Keratinocyte (primary cell): ENCODE results near the gene TYW1B. TPM values are rescaled to one million over a fixed set of nuclear protein-coding genes. Genes with fewer than 3 reads are reported as not detected.
"Not testable (repeated sequence)": the region's sequence is repeated elsewhere in the genome, so short reads cannot be mapped to it uniquely, and the experiment has no call there.

Experiments
- DNase-seq: peaks from one replicate; pipeline ENCODE4 v3.0.0-alpha.2; 2011; ENCODE audit warnings: low read depth, missing footprints, low spot score
- FAIRE-seq: peaks from 2 replicates; lab custom pipeline; 2011; peaks lifted over from hg19 to GRCh38; lab: Jason Lieb, UNC
- H2AFZ ChIP-seq: 2 replicates; pipeline ENCODE4 v1.6.0; 2012; ENCODE audit warnings: low read length, control low read depth, inconsistent platforms; ENCODE audit not compliant: control insufficient read depth
- H3K27ac ChIP-seq: 2 replicates; pipeline ENCODE4 v1.5.1; 2011; ENCODE audit warnings: low read length; ENCODE audit not compliant: control insufficient read depth, insufficient read depth
- H3K27me3 ChIP-seq: 3 replicates; pipeline ENCODE4 v1.6.0; 2011; ENCODE audit warnings: low read length; ENCODE audit not compliant: control insufficient read depth, insufficient read depth; ENCODE audit errors: extremely low read depth
- H3K36me3 ChIP-seq, 2 experiments: 2 replicates in 1 of 2; 3 replicates in 1 of 2; pipeline ENCODE4 v1.5.1; 2011; ENCODE audit warnings: low read length in 2 of 2, mild to moderate bottlenecking in 1 of 2; ENCODE audit not compliant: control insufficient read depth in 2 of 2, insufficient read depth in 2 of 2; ENCODE audit errors: extremely low read depth in 1 of 2
- H3K4me1 ChIP-seq: 3 replicates; pipeline ENCODE4 v1.5.1; 2011; ENCODE audit warnings: low read length; ENCODE audit not compliant: control insufficient read depth, insufficient read depth; ENCODE audit errors: extremely low read depth
- H3K4me2 ChIP-seq: 3 replicates; pipeline ENCODE4 v1.6.0; 2011; ENCODE audit warnings: low read depth, low read length; ENCODE audit not compliant: control insufficient read depth, insufficient read depth; ENCODE audit errors: extremely low read depth
- H3K4me3 ChIP-seq, 3 experiments: fragments of 200-600 bp in 1 of 3; sonication (generic) in 1 of 3; 2 replicates in 2 of 3; 3 replicates in 1 of 3; pipeline ENCODE4 v1.5.1; 2011 to 2016; ENCODE audit warnings: low read length in 3 of 3, mild to moderate bottlenecking in 3 of 3, control low read depth in 2 of 3, inconsistent platforms in 1 of 3, low read depth in 1 of 3, mixed read lengths in 1 of 3, mixed run types in 1 of 3, moderate library complexity in 1 of 3; ENCODE audit not compliant: control insufficient read depth in 2 of 3, insufficient read depth in 2 of 3; ENCODE audit errors: extremely low read depth in 1 of 3
- H3K79me2 ChIP-seq: 2 replicates; pipeline ENCODE4 v1.6.0; 2012; ENCODE audit warnings: low read length; ENCODE audit not compliant: control insufficient read depth, insufficient read depth
- H3K9ac ChIP-seq: 3 replicates; pipeline ENCODE4 v1.6.0; 2011; ENCODE audit warnings: low read length; ENCODE audit not compliant: control insufficient read depth, insufficient read depth; ENCODE audit errors: extremely low read depth
- H3K9me1 ChIP-seq: 3 replicates; pipeline ENCODE4 v1.6.0; 2011; ENCODE audit warnings: low read length; ENCODE audit not compliant: control insufficient read depth, insufficient read depth; ENCODE audit errors: extremely low read depth
- H3K9me3 ChIP-seq: 2 replicates; pipeline ENCODE4 v1.5.1; 2012; ENCODE audit warnings: low read depth, low read length; ENCODE audit not compliant: control insufficient read depth
- H4K20me1 ChIP-seq: 3 replicates; pipeline ENCODE4 v1.6.0; 2011; ENCODE audit warnings: low read length; ENCODE audit not compliant: control insufficient read depth, insufficient read depth; ENCODE audit errors: extremely low read depth
- CTCF ChIP-seq, 3 experiments: IDR thresholded peaks in 1 of 3; conservative IDR thresholded peaks in 1 of 3; optimal IDR thresholded peaks in 1 of 3; 2 replicates in 2 of 3; 3 replicates in 1 of 3; pipeline versions ENCODE3 to v1.5.1; 2011; ENCODE audit warnings: low read length in 3 of 3, mild to moderate bottlenecking in 3 of 3, moderate library complexity in 2 of 3, control low read depth in 1 of 3, inconsistent platforms in 1 of 3; ENCODE audit not compliant: insufficient read depth in 2 of 3; ENCODE audit errors: extremely low read depth in 1 of 3
- EZH2 ChIP-seq: IDR thresholded peaks from one replicate; pipeline ENCODE4 v1.6.1; 2012; ENCODE audit warnings: inconsistent platforms, mild to moderate bottlenecking, low read length, moderate library complexity
- dilution Hi-C: fragments of 300-500 bp; cut with MboI; formaldehyde crosslinking; loops from one replicate; pipeline ENCODE4 v1.7.0; 2020; ENCODE audit warnings: low sequenced_read_pairs; ENCODE audit not compliant: extremely low pct_ligation_motif_present
- polyA plus RNA-seq, 5 experiments: library from polyadenylated mRNA; depleted of rRNA in 3 of 5; stranded (reverse) in 3 of 5; stranded (forward) in 1 of 5; unstranded in 1 of 5; fragments of >200 nt; gene quantifications; 1 replicate in 1 of 5; 2 replicates in 3 of 5; 3 replicates in 1 of 5; pipeline versions ENCODE4 v1.2.1 to v1.2.3, GENCODE V29; 2011 to 2012; ENCODE audit warnings: missing spikeins in 2 of 5, low read depth in 1 of 5, low replicate concordance in 1 of 5

TYW1B gene
- polyA plus RNA-seq, 1 donor (not counting 4 experiments of a cell fraction or from before 2014, with no cell fraction given): 2.5 TPM

DNA sequence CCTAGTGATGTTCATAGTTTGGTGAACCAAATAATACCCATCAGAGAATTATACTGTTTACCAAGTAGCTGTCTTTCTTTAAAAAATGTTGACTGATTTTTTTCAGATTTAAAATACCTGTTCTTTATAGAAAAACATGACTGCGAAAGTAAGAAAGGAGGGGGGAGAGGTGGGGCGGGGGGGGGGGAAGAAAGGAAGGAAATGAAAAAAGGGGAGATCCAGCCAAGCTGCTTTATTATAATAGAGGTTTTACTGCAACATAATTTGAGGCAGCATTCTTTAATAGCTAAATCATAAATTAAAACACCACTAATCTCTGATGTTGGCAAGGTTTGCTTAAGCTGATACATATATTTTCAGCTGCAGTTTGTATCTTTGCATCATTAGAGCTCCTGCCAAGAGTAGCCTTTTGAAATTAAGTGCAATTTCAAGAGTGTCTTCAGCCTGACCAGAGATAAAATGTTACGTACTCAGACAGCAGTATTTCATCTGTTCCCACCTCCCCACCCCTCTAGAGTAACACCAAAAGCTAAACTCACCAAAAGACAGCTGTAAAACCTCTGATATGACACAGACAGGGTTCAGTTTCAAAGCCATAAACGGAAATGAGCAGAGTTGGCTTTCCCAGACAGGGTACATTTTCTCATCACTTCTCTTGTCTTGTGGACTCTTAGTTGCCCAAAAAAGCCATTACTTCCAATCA lies 202.1 kb downstream of the TYW1B start:
- H3K4me1 ChIP-seq, H3K36me3 ChIP-seq, H3K4me2 ChIP-seq, H3K9me3 ChIP-seq, DNase-seq, H3K79me2 ChIP-seq, dilution Hi-C loops, H2AFZ ChIP-seq, FAIRE-seq, H3K27me3 ChIP-seq, H3K9ac ChIP-seq, H4K20me1 ChIP-seq, H3K27ac ChIP-seq, H3K9me1 ChIP-seq, H3K4me3 ChIP-seq: not testable (repeated sequence)

GRCh38 chr7:72622532-72622931 lies 205.5 kb downstream of the TYW1B start:
- no peak overlapping the region for H3K4me2 ChIP-seq
- H2AFZ ChIP-seq: no peak overlapping the region
- no peaks in the 10 kb centered on the region for H3K9me1 ChIP-seq
- no peaks in the 10 kb centered on the region for H3K4me1 ChIP-seq
- FAIRE-seq (no peak), DNase-seq (no peak)
- H3K9me3 ChIP-seq: no peaks in the 10 kb centered on the region
- dilution Hi-C loops: no loop called here
- H3K27ac ChIP-seq: no peak overlapping the region
- H3K9ac ChIP-seq: no peak overlapping the region
- H3K27me3 ChIP-seq: no peaks in the 10 kb centered on the region
- no peaks in the 10 kb centered on the region for H3K79me2 ChIP-seq
- H3K4me3 ChIP-seq: no peak overlapping the region
- H4K20me1 ChIP-seq: no peaks in the 10 kb centered on the region
- H3K36me3 ChIP-seq: no peaks in the 10 kb centered on the region
- no peak for TF ChIP-seq EZH2
- TF ChIP-seq CTCF (optimal IDR thresholded peaks at IDR 0.05 in 1 of 3, IDR thresholded peaks at IDR 0.05 in 1 of 3, conservative IDR thresholded peaks at IDR 0.05 in 1 of 3; ENCODE audit: extremely low read depth in 1 of 3, insufficient read depth in 2 of 3, low read length in 3 of 3): no peak

GRCh38 chr7:72621761-72622187 lies 206.2 kb downstream of the TYW1B start:
- peak; percentile 43 for FAIRE-seq
- H3K36me3 ChIP-seq, H2AFZ ChIP-seq, H4K20me1 ChIP-seq, H3K4me2 ChIP-seq, H3K4me1 ChIP-seq, H3K27ac ChIP-seq, H3K9me3 ChIP-seq, H3K27me3 ChIP-seq, H3K9ac ChIP-seq, H3K4me3 ChIP-seq, H3K79me2 ChIP-seq, DNase-seq, H3K9me1 ChIP-seq, dilution Hi-C loops: not testable (repeated sequence)

GRCh38 chr7:72620923-72621322 lies 207.1 kb downstream of the TYW1B start:
- H3K9me1 ChIP-seq, FAIRE-seq, H3K9me3 ChIP-seq, DNase-seq, H3K4me2 ChIP-seq, H3K9ac ChIP-seq, dilution Hi-C loops, H3K4me3 ChIP-seq, H3K27ac ChIP-seq, H3K4me1 ChIP-seq, H3K36me3 ChIP-seq, H2AFZ ChIP-seq, H4K20me1 ChIP-seq, H3K79me2 ChIP-seq, H3K27me3 ChIP-seq: not testable (repeated sequence)
